HL-60/S4 (cell line): ENCODE results near the gene EFCAB11.
"Not testable (repeated sequence)": the region's sequence is repeated elsewhere in the genome, so short reads cannot be mapped to it uniquely, and the experiment has no call there.

Source experiments
- in situ Hi-C: fragments of 300-500 bp; cut with MboI; formaldehyde crosslinking; loops from 2 replicates; pipeline ENCODE4 v1.14.3; 2022; ENCODE audit warnings: low sequenced_read_pairs

EFCAB11 gene

GRCh38 chr14:89874091-89874490 is 80.4 kb downstream of the EFCAB11 start:
- in situ Hi-C loops: not testable (repeated sequence)

- in situ Hi-C loops: no loop called here
Observed at GRCh38 chr14:89870316-89870715, 84.2 kb downstream of the EFCAB11 start.

- in situ Hi-C loops: no loop called here
Observed at GRCh38 chr14:89869606-89870005, 84.9 kb downstream of the EFCAB11 start.

- in situ Hi-C loops: no loop called here
Observed at GRCh38 chr14:89866458-89866857, 88.1 kb downstream of the EFCAB11 start.

- in situ Hi-C loops: no loop called here
Observed at GRCh38 chr14:89865153-89865552, 89.4 kb downstream of the EFCAB11 start.

DNA sequence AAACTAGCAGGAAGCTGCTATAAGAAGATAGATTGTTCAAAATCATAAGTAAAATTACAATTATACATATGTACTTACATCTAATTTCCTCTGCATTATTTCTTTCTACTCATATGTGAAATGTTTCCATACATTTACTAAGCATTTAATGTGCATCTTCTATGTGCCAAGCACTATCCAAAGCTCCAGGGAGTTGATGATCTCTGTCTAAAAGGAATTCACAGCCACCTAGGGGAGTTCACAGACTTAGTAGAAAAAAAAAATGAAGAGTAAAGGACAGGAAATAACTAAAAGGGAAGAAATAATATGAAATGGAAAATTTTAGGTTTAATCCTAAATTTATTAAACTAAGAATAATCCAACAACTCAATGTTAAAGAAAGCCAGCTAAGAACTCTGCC is 91.7 kb downstream of the EFCAB11 start:
- in situ Hi-C loops: no loop called here

DNA sequence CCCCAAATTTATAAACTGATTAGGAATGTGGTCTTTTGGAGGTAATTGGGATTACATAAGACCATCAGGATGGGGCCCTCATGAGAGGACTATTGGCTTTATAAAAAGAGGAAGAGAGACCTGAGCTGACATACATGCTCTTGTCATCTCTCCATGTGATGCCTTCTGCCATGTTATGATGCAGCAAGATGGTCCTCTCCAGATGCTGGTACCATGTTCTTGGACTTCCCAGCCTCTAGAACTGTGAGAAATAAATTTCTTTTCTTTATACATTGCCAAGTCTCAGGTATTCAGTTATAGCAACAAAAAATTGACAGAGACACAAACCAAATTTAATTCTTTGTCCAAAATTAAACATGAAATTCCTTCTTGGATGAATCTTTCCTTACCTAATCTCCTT is 92.9 kb downstream of the EFCAB11 start:
- in situ Hi-C loops: no loop called here

- in situ Hi-C loops: no loop called here
Observed at GRCh38 chr14:89858089-89858488, 96.4 kb downstream of the EFCAB11 start.

GRCh38 chr14:89856871-89857345 is 97.6 kb downstream of the EFCAB11 start:
- in situ Hi-C loops: no loop called here

GRCh38 chr14:89855961-89856656 is 98.4 kb downstream of the EFCAB11 start:
- in situ Hi-C loops: no loop called here

DNA sequence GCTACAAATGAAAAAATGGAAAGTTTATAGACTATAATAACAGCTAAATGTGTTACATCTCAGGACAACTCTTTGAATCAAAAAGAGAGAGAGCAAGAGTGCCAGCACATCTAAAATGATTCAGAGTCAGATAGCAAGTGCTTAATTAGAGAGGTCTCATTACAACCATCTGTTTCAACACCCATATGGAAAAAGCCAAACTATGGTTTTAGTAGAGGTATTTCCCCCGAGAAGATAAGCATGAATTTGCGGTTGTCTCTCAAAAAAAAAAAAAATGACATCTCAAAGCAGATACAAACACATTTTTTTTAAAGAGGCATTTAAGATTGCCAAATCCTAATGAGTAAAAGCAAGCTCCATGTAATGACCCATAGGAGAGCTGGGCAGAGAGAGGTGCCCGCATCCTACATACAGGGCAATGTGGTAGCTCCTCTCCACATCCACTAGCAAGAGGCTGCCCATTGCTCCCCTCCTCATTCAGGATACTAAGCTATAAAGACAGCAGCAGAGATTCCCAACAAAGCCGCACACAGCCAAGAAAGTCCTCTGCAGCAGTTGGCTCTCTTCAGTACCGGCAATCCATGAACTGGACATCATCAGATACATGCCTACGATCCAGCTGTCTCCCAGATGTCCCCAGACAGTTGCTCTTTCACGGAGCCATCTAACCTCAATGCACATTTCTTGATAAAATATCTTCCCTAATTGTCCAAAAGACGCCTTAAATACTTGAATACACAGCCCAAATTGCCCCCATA is 100.4 kb downstream of the EFCAB11 start:
- in situ Hi-C loops: no loop called here

DNA sequence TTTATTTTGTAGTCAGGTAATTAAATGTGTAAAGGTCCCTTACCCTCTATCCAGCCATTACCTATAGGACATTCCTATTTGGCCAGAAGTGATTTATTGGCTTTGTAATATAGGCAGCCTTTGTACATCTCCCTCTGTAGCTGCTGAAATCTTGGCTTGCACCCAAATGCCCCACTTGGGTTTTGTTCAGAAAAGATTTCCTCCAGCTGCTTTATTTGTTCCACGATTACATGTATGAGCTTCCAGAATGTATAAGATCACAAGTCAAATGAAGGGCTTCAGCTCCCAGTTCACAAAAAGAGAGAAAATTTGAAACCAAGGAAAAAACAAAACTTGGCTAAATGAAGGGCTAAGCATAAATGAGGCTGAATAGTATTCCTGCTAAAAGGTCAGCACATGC is 103.4 kb downstream of the EFCAB11 start:
- in situ Hi-C loops: no loop called here

GRCh38 chr14:89849931-89850330 is 104.6 kb downstream of the EFCAB11 start:
- in situ Hi-C loops: no loop called here

GRCh38 chr14:89848165-89848564 is 106.4 kb downstream of the EFCAB11 start:
- in situ Hi-C loops: no loop called here

GRCh38 chr14:89845346-89845745 is 109.2 kb downstream of the EFCAB11 start:
- in situ Hi-C loops: no loop called here

GRCh38 chr14:89844508-89844907 is 110.0 kb downstream of the EFCAB11 start:
- in situ Hi-C loops: no loop called here

DNA sequence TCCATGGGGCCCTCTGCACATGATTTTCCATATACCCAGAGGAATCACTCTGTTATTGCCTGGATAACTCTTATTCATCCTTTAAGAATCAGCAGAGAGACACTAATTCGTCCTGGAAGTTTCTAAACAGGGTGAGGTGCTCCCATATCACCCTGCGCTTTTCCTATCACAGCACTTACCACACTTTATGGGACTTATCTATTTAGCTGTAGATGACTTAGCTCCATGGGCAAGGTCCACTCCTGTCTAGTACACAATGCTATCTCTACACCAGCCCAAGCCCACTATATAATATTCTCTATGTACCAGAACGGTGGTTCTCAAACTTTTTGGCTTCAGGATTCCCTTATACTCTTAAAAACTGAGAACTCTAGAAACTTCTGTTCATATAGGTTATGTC is 111.7 kb downstream of the EFCAB11 start:
- in situ Hi-C loops: no loop called here

DNA sequence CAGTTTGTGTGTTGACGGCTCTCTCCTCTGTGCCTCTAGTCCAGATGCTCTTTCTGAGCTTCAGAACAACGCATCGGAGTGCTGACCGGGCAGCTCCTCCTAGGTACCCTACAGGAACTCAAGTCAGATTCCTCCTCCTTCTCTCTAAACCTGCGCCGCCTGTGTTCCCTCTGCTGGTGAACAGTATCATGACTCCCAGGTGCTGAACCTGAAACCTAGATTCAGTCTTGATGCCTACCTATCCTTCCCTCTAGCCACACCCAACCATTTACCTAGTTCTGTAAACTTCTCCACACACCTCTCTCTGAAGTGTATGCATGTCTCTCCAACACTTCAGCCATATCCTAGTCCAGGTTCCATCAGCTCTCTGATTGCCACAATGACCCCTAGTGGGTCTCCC is 112.7 kb downstream of the EFCAB11 start:
- in situ Hi-C loops: no loop called here

GRCh38 chr14:89836830-89837469 is 117.6 kb downstream of the EFCAB11 start:
- in situ Hi-C loops: no loop called here

DNA sequence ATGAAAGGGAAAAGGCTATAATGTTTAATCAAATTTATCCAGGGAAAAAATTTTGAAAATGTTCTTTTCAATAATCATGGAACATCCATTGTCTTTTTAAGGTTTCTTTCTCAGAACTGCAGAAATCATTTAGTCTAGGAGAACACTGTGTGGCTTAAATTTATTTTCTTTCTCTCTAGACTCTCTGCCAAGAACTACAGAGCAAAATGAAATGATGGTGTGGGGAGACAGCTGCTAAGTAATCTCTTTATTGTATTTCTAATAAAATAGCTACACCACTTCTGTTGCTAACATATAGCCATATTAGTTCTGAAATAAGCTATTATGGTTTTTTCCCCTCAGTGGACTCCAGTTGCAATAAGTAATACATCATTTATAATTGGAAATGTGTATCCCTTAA is 120.9 kb downstream of the EFCAB11 start:
- in situ Hi-C loops: no loop called here

DNA sequence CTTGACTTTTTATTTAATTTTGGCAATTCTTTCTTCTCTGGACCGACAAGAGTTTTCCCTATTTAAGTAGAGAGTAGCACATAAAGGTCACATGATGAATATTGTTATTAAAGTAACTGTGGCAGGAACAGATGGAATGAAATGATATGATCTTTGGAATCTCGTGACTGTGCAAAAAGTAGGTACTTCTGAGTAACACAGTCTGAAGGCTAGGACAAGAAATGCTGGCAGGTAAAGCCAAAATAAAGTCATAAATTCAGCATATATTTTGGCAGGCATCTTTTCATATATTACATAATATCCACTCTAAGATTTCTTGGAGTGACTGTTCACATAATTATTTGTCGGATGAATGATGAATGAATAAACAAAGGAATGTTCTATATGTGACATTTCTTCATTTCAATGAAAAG is 121.4 kb downstream of the EFCAB11 start:
- in situ Hi-C loops: no loop called here
